IMR-90 (cell line): ENCODE measurements around the gene F12. TPM values are rescaled to one million over a fixed set of nuclear protein-coding genes. Genes with fewer than 3 reads are reported as not detected.

Experiments
- ATAC-seq: fragments of 200-7000 bp; cut with Tn5 transposase; 2 replicates; pipeline ENCODE4 v1.9.1; 2020; ENCODE audit warnings: low read depth, mild to moderate bottlenecking, moderate library complexity
- BruUV-seq: library from RNA; stranded (reverse); fragments of 400-500 nt; replicated peaks from 2 replicates; lab custom pipeline; 2021; lab: Mats Ljungman, UMichigan
- CTCF ChIA-PET: fragments of 300-600 bp; formaldehyde crosslinking; extraction: SDS; loops from one replicate; lab custom pipeline; 2021; ENCODE audit warnings: antibody characterized with exemption; lab: Yijun Ruan, JAX
- POLR2A ChIA-PET: fragments of 300-600 bp; sonication (Branson Sonifier 250); formaldehyde crosslinking; loops from one replicate; lab custom pipeline; 2022; ENCODE audit warnings: antibody characterized with exemption; ENCODE audit not compliant: unreplicated experiment; lab: Charles Lee
- DNase-seq: peaks from one replicate; pipeline ENCODE4 v3.0.0; 2013
- H2AFZ ChIP-seq: replicated peaks from 2 replicates; pipeline ENCODE3; 2013; ENCODE audit warnings: low read length, mild to moderate bottlenecking; ENCODE audit not compliant: poor library complexity
- H2AK5ac ChIP-seq: 2 replicates; pipeline ENCODE4 v1.6.1; 2013; ENCODE audit warnings: low read depth, low read length, inconsistent platforms
- H2AK9ac ChIP-seq: replicated peaks from 2 replicates; pipeline ENCODE3; 2013; ENCODE audit warnings: mild to moderate bottlenecking, low read depth, low read length, moderate library complexity; ENCODE audit not compliant: poor library complexity
- H2BK120ac ChIP-seq: 2 replicates; pipeline ENCODE4 v1.6.1; 2013; ENCODE audit warnings: low read depth, low read length, inconsistent platforms
- H2BK15ac ChIP-seq: 3 replicates; pipeline ENCODE4 v1.6.1; 2013; ENCODE audit warnings: low read depth, low read length, inconsistent platforms
- H2BK20ac ChIP-seq: 2 replicates; pipeline ENCODE4 v1.6.1; 2013; ENCODE audit warnings: low read depth, mild to moderate bottlenecking, inconsistent platforms, low read length, moderate library complexity
- H2BK5ac ChIP-seq: 2 replicates; pipeline ENCODE4 v1.6.1; 2013; ENCODE audit warnings: mild to moderate bottlenecking, low read depth, low read length, inconsistent platforms; ENCODE audit not compliant: poor library complexity, severe bottlenecking
- H3K14ac ChIP-seq: replicated peaks from 2 replicates; pipeline ENCODE4 v1.6.1; 2013; ENCODE audit warnings: low read depth, low read length, inconsistent platforms
- H3K18ac ChIP-seq: 2 replicates; pipeline ENCODE4 v1.6.1; 2013; ENCODE audit warnings: low read depth, low read length, control low read depth
- H3K23ac ChIP-seq: 2 replicates; pipeline ENCODE4 v1.6.1; 2013; ENCODE audit warnings: low read depth, low read length, inconsistent platforms
- H3K27ac ChIP-seq: 2 replicates; pipeline ENCODE4 v1.5.1; 2013; ENCODE audit warnings: mild to moderate bottlenecking, control low read depth, low read length; ENCODE audit not compliant: insufficient read depth
- H3K27me3 ChIP-seq: 2 replicates; pipeline ENCODE4 v1.6.1; 2013; ENCODE audit warnings: low read length; ENCODE audit not compliant: control insufficient read depth, insufficient read depth
- H3K36me3 ChIP-seq: 2 replicates; pipeline ENCODE4 v1.6.1; 2013; ENCODE audit warnings: low read length, mixed read lengths; ENCODE audit not compliant: control insufficient read depth, insufficient read depth
- H3K4ac ChIP-seq: 2 replicates; pipeline ENCODE4 v1.6.1; 2013; ENCODE audit warnings: low read depth, low read length, inconsistent platforms
- H3K4me1 ChIP-seq: 2 replicates; pipeline ENCODE4 v1.6.1; 2013; ENCODE audit warnings: low read length, mixed read lengths; ENCODE audit not compliant: control insufficient read depth, insufficient read depth
- H3K4me2 ChIP-seq: 2 replicates; pipeline ENCODE4 v1.6.1; 2013; ENCODE audit warnings: low read depth, mild to moderate bottlenecking, control low read depth, low read length, moderate library complexity
- H3K4me3 ChIP-seq: 2 replicates; pipeline ENCODE4 v1.5.1; 2013; ENCODE audit warnings: low read depth, mild to moderate bottlenecking, control low read depth, low read length, moderate library complexity; ENCODE audit not compliant: insufficient read depth
- H3K56ac ChIP-seq: 2 replicates; pipeline ENCODE4 v1.6.1; 2013; ENCODE audit warnings: low read length, inconsistent platforms; ENCODE audit not compliant: insufficient read depth; ENCODE audit errors: extremely low read depth
- H3K79me1 ChIP-seq, 2 experiments: 2 replicates each; pipeline ENCODE4 v1.6.1; 2013; ENCODE audit warnings: low read length in 2 of 2, inconsistent platforms in 1 of 2, low read depth in 1 of 2
- H3K9ac ChIP-seq: 2 replicates; pipeline ENCODE4 v1.6.1; 2013; ENCODE audit warnings: low read depth, low read length, control low read depth
- H3K9me1 ChIP-seq: 2 replicates; pipeline ENCODE4 v1.6.1; 2013; ENCODE audit warnings: low read length, inconsistent platforms; ENCODE audit not compliant: insufficient read depth
- H3K9me3 ChIP-seq: 2 replicates; pipeline ENCODE4 v1.6.1; 2013; ENCODE audit warnings: low read length; ENCODE audit not compliant: control insufficient read depth, insufficient read depth
- H4K20me1 ChIP-seq: 2 replicates; pipeline ENCODE4 v1.6.1; 2013; ENCODE audit warnings: low read length, inconsistent platforms; ENCODE audit not compliant: insufficient read depth
- H4K5ac ChIP-seq: 2 replicates; pipeline ENCODE4 v1.6.1; 2013; ENCODE audit warnings: mild to moderate bottlenecking, low read depth, low read length, control low read depth
- H4K8ac ChIP-seq, 2 experiments: 2 replicates each; pipeline ENCODE4 v1.6.1; 2013; ENCODE audit warnings: low read depth in 2 of 2, low read length in 2 of 2, control low read depth in 1 of 2, inconsistent platforms in 1 of 2
- H4K91ac ChIP-seq: 2 replicates; pipeline ENCODE4 v1.6.1; 2013; ENCODE audit warnings: low read depth, low read length, inconsistent platforms; ENCODE audit not compliant: insufficient read depth
- BHLHE40 ChIP-seq: fragments of 150-350 bp; IDR thresholded peaks from 2 replicates; pipeline ENCODE4 v1.6.1; 2016; ENCODE audit warnings: mild to moderate bottlenecking, low read depth, low read length
- CEBPB ChIP-seq: IDR thresholded peaks from 2 replicates; pipeline ENCODE4 v1.6.1; 2012; ENCODE audit warnings: low read depth, low read length, improper control_type of control experiment
- ELK1 ChIP-seq: fragments of 150-350 bp; IDR thresholded peaks from 2 replicates; pipeline ENCODE4 v1.6.1; 2016; ENCODE audit warnings: low read depth, mild to moderate bottlenecking, low read length, moderate library complexity, borderline replicate concordance
- MAFK ChIP-seq: IDR thresholded peaks from 2 replicates; pipeline ENCODE4 v1.6.1; 2012; ENCODE audit warnings: low read depth, low read length, improper control_type of control experiment
- MXI1 ChIP-seq: IDR thresholded peaks from 2 replicates; pipeline ENCODE4 v1.6.1; 2012; ENCODE audit warnings: low read depth, mild to moderate bottlenecking, low read length, moderate library complexity, borderline replicate concordance
- NFE2L2 ChIP-seq: fragments of 150-350 bp; IDR thresholded peaks from 2 replicates; pipeline ENCODE4 v1.6.1; 2016; ENCODE audit warnings: low read depth, mild to moderate bottlenecking, low read length
- POLR2A ChIP-seq: IDR thresholded peaks from 2 replicates; pipeline ENCODE4 v1.6.1; 2012; ENCODE audit warnings: mild to moderate bottlenecking, low read depth, low read length
- RAD21 ChIP-seq: IDR thresholded peaks from 2 replicates; pipeline ENCODE4 v1.6.1; 2012; ENCODE audit warnings: low read length, improper control_type of control experiment
- RCOR1 ChIP-seq: IDR thresholded peaks from 2 replicates; pipeline ENCODE4 v1.6.1; 2012; ENCODE audit warnings: mild to moderate bottlenecking, low read length, improper control_type of control experiment; ENCODE audit not compliant: insufficient replicate concordance
- RFX5 ChIP-seq: IDR thresholded peaks from 2 replicates; pipeline ENCODE4 v1.8.0; 2012; ENCODE audit warnings: low read depth, mild to moderate bottlenecking, low read length, moderate library complexity
- SMC3 ChIP-seq: fragments of 150-350 bp; IDR thresholded peaks from 2 replicates; pipeline ENCODE4 v1.6.1; 2016; ENCODE audit warnings: low read depth, mild to moderate bottlenecking, antibody characterized with exemption, low read length, moderate library complexity
- WGBS, 2 experiments: methylation state at CpG; one replicate each; pipeline versions ENCODE4 v1.1.5 to v1.1.7; 2013; ENCODE audit warnings: missing lambda C conversion rate in 2 of 2; ENCODE audit not compliant: insufficient read length in 1 of 2; ENCODE audit errors: extremely low coverage in 2 of 2; 5-methylcytosine and 5-hydroxymethylcytosine counted together
- dilution Hi-C: fragments of 300-500 bp; cut with HindIII; formaldehyde crosslinking; loops from one replicate; pipeline ENCODE4 v1.14.3; 2018; ENCODE audit warnings: low sequenced_read_pairs; ENCODE audit not compliant: unreplicated experiment
- in situ Hi-C: fragments of 300-500 bp; cut with MboI; formaldehyde crosslinking; loops from 3 replicates; pipeline ENCODE4 v1.14.3; 2019; ENCODE audit warnings: low sequenced_read_pairs, inconsistent platforms, mixed read lengths
- intact Hi-C: fragments of 100-400 bp; cut with micrococcal nuclease; formaldehyde crosslinking; loops from 2 replicates; pipeline ENCODE4 v1.10.0; 2022
- polyA plus RNA-seq, 3 experiments: library from polyadenylated mRNA; depleted of rRNA; stranded (reverse); fragments of >200 nt; gene quantifications; 2 replicates each; pipeline ENCODE4 v1.2.3, GENCODE V29; 2012; ENCODE audit warnings: low replicate concordance in 1 of 3
- total RNA-seq: library from RNA; depleted of rRNA; stranded (reverse); fragments of >200 nt; gene quantifications from 2 replicates; pipeline ENCODE4 v1.2.3, GENCODE V29; 2012
- TF ChIP-seq, protein P1 (sequence below): conservative IDR thresholded peaks from 2 replicates; pipeline ENCODE4 v1.5.1; 2012; ENCODE audit warnings: mild to moderate bottlenecking, low read depth, low read length, improper control_type of control experiment

Gene F12
- total and polyA plus RNA-seq, 2 of the 4 experiments (the other 2 are of a cell fraction): 0.36 to 1.2 TPM

DNA sequence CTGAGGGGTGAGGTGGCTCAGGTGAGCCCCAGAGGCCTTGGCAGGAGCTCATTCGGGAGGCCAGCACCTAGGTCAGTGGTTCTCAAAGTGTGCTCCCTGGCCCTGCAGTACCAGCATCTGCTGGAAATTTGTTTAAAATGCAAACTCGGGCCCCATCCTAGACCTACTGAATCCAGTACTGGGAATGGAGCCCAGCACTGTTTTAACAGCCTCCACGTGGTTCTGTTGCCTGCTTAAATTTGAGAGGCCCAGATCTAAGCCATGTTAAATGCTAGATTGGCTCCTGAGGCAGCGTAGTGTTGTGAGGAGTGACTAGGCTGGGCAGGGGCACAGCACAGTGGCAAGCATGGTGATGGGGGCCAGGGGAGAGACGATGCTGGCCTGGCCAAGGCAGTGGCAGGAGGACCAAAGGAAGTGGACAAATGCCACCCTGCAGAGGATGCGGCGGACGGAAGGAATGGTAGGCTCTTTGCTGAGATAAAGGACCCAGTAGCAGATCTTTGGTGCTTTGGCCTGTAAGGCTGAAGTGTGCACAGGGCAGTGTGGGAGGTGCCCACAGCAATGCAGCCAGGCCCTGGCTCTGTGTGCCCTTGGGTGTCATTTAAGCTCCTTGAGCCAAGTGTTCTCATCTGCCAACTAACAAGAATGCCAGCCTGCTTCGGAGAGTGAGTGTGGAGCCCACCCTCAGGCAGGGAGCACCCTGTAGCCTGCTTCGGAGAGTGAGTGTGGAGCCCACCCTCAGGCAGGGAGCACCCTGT lies 41.5 kb upstream of the F12 start:
- ATAC-seq (no peak), DNase-seq (no peak)
- H2BK120ac ChIP-seq: no peak overlapping the region
- H3K14ac ChIP-seq: no peak overlapping the region
- WGBS, 2 experiments: 88% methylated on average over 6 of the region's 10 CpGs; no CpG with 5 or more reads in 1 of the 2 experiments
- no peak overlapping the region for H3K4me3 ChIP-seq
- H4K20me1 ChIP-seq: peaks cover 23% of the 10 kb centered on the region
- H3K4me1 ChIP-seq: peaks cover 17% of the 10 kb centered on the region
- H2AFZ ChIP-seq: no peak overlapping the region
- intact Hi-C loops: no loop called here
- BruUV-seq: no TSS peak
- no peak overlapping the region for H3K56ac ChIP-seq
- ChIA-PET CTCF (interaction anchor here (5.2 kb wide), 1 partner anchor 47 kb away, joined by 44 read pairs; no protein-coding TSS in a partner anchor), POLR2A (no interaction called here)
- peak overlapping the region; percentile 62 for H2AK9ac ChIP-seq
- TF ChIP-seq RFX5 (no peak), RCOR1 (no peak), BHLHE40 (no peak), RAD21 (no peak), POLR2A (no peak), SMC3 (no peak), MAFK (no peak), MXI1 (no peak), ELK1 (no peak), NFE2L2 (no peak), CEBPB (no peak)
- TF ChIP-seq, protein P1, sequence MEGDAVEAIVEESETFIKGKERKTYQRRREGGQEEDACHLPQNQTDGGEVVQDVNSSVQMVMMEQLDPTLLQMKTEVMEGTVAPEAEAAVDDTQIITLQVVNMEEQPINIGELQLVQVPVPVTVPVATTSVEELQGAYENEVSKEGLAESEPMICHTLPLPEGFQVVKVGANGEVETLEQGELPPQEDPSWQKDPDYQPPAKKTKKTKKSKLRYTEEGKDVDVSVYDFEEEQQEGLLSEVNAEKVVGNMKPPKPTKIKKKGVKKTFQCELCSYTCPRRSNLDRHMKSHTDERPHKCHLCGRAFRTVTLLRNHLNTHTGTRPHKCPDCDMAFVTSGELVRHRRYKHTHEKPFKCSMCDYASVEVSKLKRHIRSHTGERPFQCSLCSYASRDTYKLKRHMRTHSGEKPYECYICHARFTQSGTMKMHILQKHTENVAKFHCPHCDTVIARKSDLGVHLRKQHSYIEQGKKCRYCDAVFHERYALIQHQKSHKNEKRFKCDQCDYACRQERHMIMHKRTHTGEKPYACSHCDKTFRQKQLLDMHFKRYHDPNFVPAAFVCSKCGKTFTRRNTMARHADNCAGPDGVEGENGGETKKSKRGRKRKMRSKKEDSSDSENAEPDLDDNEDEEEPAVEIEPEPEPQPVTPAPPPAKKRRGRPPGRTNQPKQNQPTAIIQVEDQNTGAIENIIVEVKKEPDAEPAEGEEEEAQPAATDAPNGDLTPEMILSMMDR: no peak
- H3K23ac ChIP-seq: no peak overlapping the region
- no peak overlapping the region for H3K18ac ChIP-seq
- in situ Hi-C loops: no loop called here
- no peaks in the 10 kb centered on the region for H3K9me3 ChIP-seq
- no peak overlapping the region for H2AK5ac ChIP-seq
- H2BK20ac ChIP-seq: no peak overlapping the region
- no peak overlapping the region for H2BK5ac ChIP-seq
- peaks cover 0 to 4% of the 10 kb centered on the region in 2 experiments; a peak in 1 of 4 replicates for H3K79me1 ChIP-seq
- H3K4me2 ChIP-seq: no peak overlapping the region
- no peak overlapping the region for H4K91ac ChIP-seq
- no peak overlapping the region for H3K27ac ChIP-seq
- dilution Hi-C loops: no loop called here
- no peaks in the 10 kb centered on the region for H3K27me3 ChIP-seq
- H4K8ac ChIP-seq: no peak overlapping the region
- H3K9ac ChIP-seq: no peak overlapping the region
- H2BK15ac ChIP-seq: no peak overlapping the region
- H3K9me1 ChIP-seq: peaks cover 4% of the 10 kb centered on the region; the same call in 1 of the 2 replicates
- no peaks in the 10 kb centered on the region for H3K36me3 ChIP-seq
- H3K4ac ChIP-seq: no peak overlapping the region
- H4K5ac ChIP-seq: no peak overlapping the region
